ENCODE measurements around the gene PEDS1. TPM values are rescaled to one million over a fixed set of nuclear protein-coding genes. Genes with fewer than 3 reads are reported as not detected.
A peak's percentile ranks its signal among the peaks of the same experiment; 100 is the strongest.
"Not testable (repeated sequence)": the region's sequence is repeated elsewhere in the genome, so short reads cannot be mapped to it uniquely, and the experiment has no call there.

The PEDS1 gene
- total RNA-seq, 1 donor from 2014 or later = 9.1 TPM

- DNase-seq (ENCODE audit: low spot score) = no peak
- no peak for ATAC-seq
These were observed 16.5 kb downstream of the PEDS1 start for GRCh38 chr20:50136822-50137599.

- ATAC-seq; DNase-seq (ENCODE audit: low spot score): not testable (repeated sequence)
These were observed 18.4 kb downstream of the PEDS1 start for GRCh38 chr20:50135157-50135556.

- no peak for ATAC-seq
- DNase-seq (ENCODE audit: low spot score) = no peak
These were observed 19.9 kb downstream of the PEDS1 start for GRCh38 chr20:50133474-50134217.

GRCh38 chr20:50133041-50133440 lies 20.5 kb downstream of the PEDS1 start:
- DNase-seq (ENCODE audit: low spot score) (no peak), ATAC-seq (no peak)

GRCh38 chr20:50130995-50131394 lies 22.5 kb downstream of the PEDS1 start:
- no peak for DNase-seq (ENCODE audit: low spot score)

GRCh38 chr20:50130356-50130723 lies 23.2 kb downstream of the PEDS1 start:
- ATAC-seq (no peak), DNase-seq (ENCODE audit: low spot score) (no peak)

More at GRCh38 chr20:50130995-50131394, 22.5 kb downstream of the PEDS1 start:
- no peak for ATAC-seq

- no peak for DNase-seq (ENCODE audit: low spot score)
- ATAC-seq = no peak
These were observed 23.7 kb downstream of the PEDS1 start for GRCh38 chr20:50129662-50130355.

GRCh38 chr20:50128520-50128905 lies 25.0 kb downstream of the PEDS1 start:
- DNase-seq (ENCODE audit: low spot score) = no peak
- ATAC-seq = no peak

GRCh38 chr20:50127587-50128519 lies 25.7 kb downstream of the PEDS1 start:
- ATAC-seq (no peak), DNase-seq (ENCODE audit: low spot score) (no peak)

- ATAC-seq (peak; percentile 95), DNase-seq (ENCODE audit: low spot score) (peak; percentile 95)
These were observed 26.9 kb downstream of the PEDS1 start for GRCh38 chr20:50126662-50127061.

- ATAC-seq (no peak), DNase-seq (ENCODE audit: low spot score) (no peak)
These were observed 28.2 kb downstream of the PEDS1 start for GRCh38 chr20:50125279-50125678.

- ATAC-seq = no peak
- DNase-seq (ENCODE audit: low spot score) = no peak
These were observed 29.0 kb downstream of the PEDS1 start for GRCh38 chr20:50124496-50124895.

GRCh38 chr20:50123418-50123817 lies 30.1 kb downstream of the PEDS1 start:
- ATAC-seq (no peak), DNase-seq (ENCODE audit: low spot score) (no peak)

GRCh38 chr20:50122763-50123162 lies 30.8 kb downstream of the PEDS1 start:
- no peak for DNase-seq (ENCODE audit: low spot score)
- no peak for ATAC-seq

GRCh38 chr20:50121858-50122271 lies 31.7 kb downstream of the PEDS1 start:
- ATAC-seq (no peak), DNase-seq (ENCODE audit: low spot score) (no peak)

GRCh38 chr20:50120935-50121693 lies 32.4 kb downstream of the PEDS1 start:
- DNase-seq (ENCODE audit: low spot score) (peak; percentile 84), ATAC-seq (peak; percentile 88)

GRCh38 chr20:50118203-50118602 lies 35.3 kb downstream of the PEDS1 start:
- ATAC-seq (no peak), DNase-seq (ENCODE audit: low spot score) (no peak)

GRCh38 chr20:50116368-50116999 lies 37.0 kb downstream of the PEDS1 start:
- DNase-seq (ENCODE audit: low spot score) (peak; percentile 44), ATAC-seq (no peak)

All from left lobe of liver (tissue), 2 donors.